ENCODE measurements around the gene ZNF423. TPM values are rescaled to one million over a fixed set of nuclear protein-coding genes. Genes with fewer than 3 reads are reported as not detected.
"Not testable (repeated sequence)": the region's sequence is repeated elsewhere in the genome, so short reads cannot be mapped to it uniquely, and the experiment has no call there.

The ZNF423 gene
- polyA plus RNA-seq, 3 donors: 1.9 to 15.4 (median 8.7) TPM

GRCh38 chr16:49521734-49522325 lies 334.1 kb downstream of the ZNF423 start:
- WGBS, 3 donors: 89 to 96% (median 92%) methylated on average over 7 of the region's 7 CpGs
- no peak overlapping the region for H3K27ac ChIP-seq (ENCODE audit: low read depth, low read length)

GRCh38 chr16:49520492-49521038 lies 335.3 kb downstream of the ZNF423 start:
- WGBS, 3 donors: 82 to 90% (median 82%) methylated on average over 8 of the region's 8 CpGs
- no peak overlapping the region for H3K27ac ChIP-seq (ENCODE audit: low read depth, low read length)

GRCh38 chr16:49519741-49520140 lies 336.2 kb downstream of the ZNF423 start:
- no peak overlapping the region for H3K27ac ChIP-seq (ENCODE audit: low read depth, low read length)
- WGBS, 3 donors: 94 to 96% (median 94%) methylated on average over 4 of the region's 4 CpGs

- WGBS, 3 donors: 88 to 94% (median 89%) methylated on average over 7 of the region's 7 CpGs
- no peak overlapping the region for H3K27ac ChIP-seq (ENCODE audit: low read depth, low read length)
These were observed 336.8 kb downstream of the ZNF423 start for GRCh38 chr16:49519008-49519656.

- H3K27ac ChIP-seq (ENCODE audit: low read depth, low read length): no peak overlapping the region
- 67 to 83% (median 81%) methylated on average over 8 of the region's 8 CpGs for WGBS, 3 donors
These were observed 339.4 kb downstream of the ZNF423 start for GRCh38 chr16:49516382-49517036.

GRCh38 chr16:49515861-49516260 lies 340.1 kb downstream of the ZNF423 start:
- H3K27ac ChIP-seq (ENCODE audit: low read depth, low read length): no peak overlapping the region
- WGBS, 3 donors: 94 to 96% (median 95%) methylated on average over 12 of the region's 12 CpGs

- 90 to 93% (median 91%) methylated on average over 11 of the region's 11 CpGs for WGBS, 3 donors
- no peak overlapping the region for H3K27ac ChIP-seq (ENCODE audit: low read depth, low read length)
These were observed 340.8 kb downstream of the ZNF423 start for GRCh38 chr16:49515016-49515565.

- WGBS, 3 donors: 83 to 87% (median 86%) methylated on average over 24 of the region's 24 CpGs
- H3K27ac ChIP-seq (ENCODE audit: low read depth, low read length): no peak overlapping the region
These were observed 341.6 kb downstream of the ZNF423 start for GRCh38 chr16:49514073-49514980.

GRCh38 chr16:49513040-49513439 lies 342.9 kb downstream of the ZNF423 start:
- H3K27ac ChIP-seq (ENCODE audit: low read depth, low read length): no peak overlapping the region
- 75 to 76% (median 76%) methylated on average over 7 of the region's 7 CpGs for WGBS, 3 donors

GRCh38 chr16:49510654-49511305 lies 345.1 kb downstream of the ZNF423 start:
- WGBS, 3 donors: 81 to 95% (median 89%) methylated on average over 24 to 25 of the region's 25 CpGs
- no peak overlapping the region for H3K27ac ChIP-seq (ENCODE audit: low read depth, low read length)

- H3K27ac ChIP-seq (ENCODE audit: low read depth, low read length): no peak overlapping the region
- WGBS, 3 donors: 85 to 94% (median 91%) methylated on average over 8 of the region's 8 CpGs
These were observed 345.8 kb downstream of the ZNF423 start for GRCh38 chr16:49510141-49510540.

- WGBS, 3 donors: 78 to 88% (median 86%) methylated on average over 8 of the region's 8 CpGs
- not testable (repeated sequence) for H3K27ac ChIP-seq (ENCODE audit: low read depth, low read length)
These were observed 349.6 kb downstream of the ZNF423 start for GRCh38 chr16:49506058-49507013.

- H3K27ac ChIP-seq (ENCODE audit: low read depth, low read length): no peak overlapping the region
- WGBS, 3 donors: 84 to 90% (median 84%) methylated on average over 6 of the region's 6 CpGs
These were observed 350.4 kb downstream of the ZNF423 start for GRCh38 chr16:49505556-49505955.

GRCh38 chr16:49504626-49505025 lies 351.3 kb downstream of the ZNF423 start:
- 96 to 100% (median 98%) methylated on average over 2 of the region's 2 CpGs for WGBS, 3 donors
- H3K27ac ChIP-seq (ENCODE audit: low read depth, low read length): no peak overlapping the region

GRCh38 chr16:49504023-49504364 lies 351.9 kb downstream of the ZNF423 start:
- 52 to 84% (median 69%) methylated on average over 2 of the region's 2 CpGs for WGBS, 3 donors
- no peak overlapping the region for H3K27ac ChIP-seq (ENCODE audit: low read depth, low read length)

GRCh38 chr16:49503256-49504022 lies 352.5 kb downstream of the ZNF423 start:
- WGBS, 3 donors: 49 to 76% (median 58%) methylated on average over 17 of the region's 17 CpGs

More at GRCh38 chr16:49503256-49504022, 352.5 kb downstream of the ZNF423 start:
- H3K27ac ChIP-seq (ENCODE audit: low read depth, low read length): no peak overlapping the region

Measured in adipose tissue (tissue), 3 donors.